Motor neuron (in vitro differentiated cells): ENCODE data around the gene ZDHHC17. TPM values are rescaled to one million over a fixed set of nuclear protein-coding genes. Genes with fewer than 3 reads are reported as not detected.

ENCODE experiments used
- ATAC-seq, 8 experiments: fragments of 200-7000 bp; cut with Tn5 transposase; replicated peaks in 6 of 8; 2 replicates each; pipeline ENCODE4 v1.8.0; 2021; ENCODE audit warnings: mild to moderate bottlenecking in 8 of 8, moderate library complexity in 8 of 8
- H3K27ac ChIP-seq, 2 donors: fragments of 250-450 bp; sonication (Bioruptor Pico); 2 replicates each; pipeline ENCODE4 v1.9.0; 2021; ENCODE audit warnings: antibody characterized with exemption in 2 of 2, mild to moderate bottlenecking in 2 of 2, moderate library complexity in 1 of 2
- H3K4me1 ChIP-seq, 2 donors: fragments of 250-450 bp; sonication (Bioruptor Pico); replicated peaks in 1 of 2; 2 replicates each; pipeline ENCODE4 v1.6.1; 2021; ENCODE audit warnings: antibody characterized with exemption in 2 of 2, mild to moderate bottlenecking in 2 of 2, moderate library complexity in 1 of 2
- H3K4me3 ChIP-seq, 5 donors: fragments of 250-450 bp; sonication (Bioruptor Pico); 2 replicates each; pipeline ENCODE4 v1.9.0; 2021; ENCODE audit warnings: antibody characterized with exemption in 5 of 5, mild to moderate bottlenecking in 5 of 5, moderate library complexity in 4 of 5
- WGBS, 10 experiments: fragments of 450-650 bp; shearing (Covaris generic); methylation state at CpG; one replicate each; pipeline ENCODE4 v1.0.0; 2022; 5-methylcytosine and 5-hydroxymethylcytosine counted together
- in situ Hi-C, 9 experiments: fragments of 400-800 bp; cut with MboI; loops; one replicate each; pipeline ENCODE4 v1.15.0; 2021; ENCODE audit warnings: low sequenced_read_pairs in 9 of 9, low pct_unique_long_range_greater_than_20kb in 2 of 9; ENCODE audit not compliant: unreplicated experiment in 9 of 9
- total RNA-seq, 8 experiments: library from RNA; unstranded; fragments of 300-600 nt; gene quantifications; 2 replicates each; pipeline versions ENCODE4 v1.2.3 to v1.2.4, GENCODE V29; 2022

Gene ZDHHC17
- total RNA-seq, 8 experiments from 2014 or later, result 25.8 to 77.5 (median 58.1) TPM

GRCh38 chr12:76874491-76875190, 110.7 kb downstream of the ZDHHC17 start:
- in situ Hi-C loops, result no loop called here
- Histone ChIP-seq H3K4me3 (no peak overlapping the region), H3K27ac (no peak overlapping the region), H3K4me1 (peaks cover 26 to 33% of the 10 kb centered on the region in 2 donors)
- WGBS, 10 experiments, result 70 to 94% (median 89%) methylated on average over 1 to 11 of the region's 11 CpGs; no CpG with 5 or more reads in 1 of the 10 experiments
- no peak for ATAC-seq

GRCh38 chr12:76876696-76877229, 112.8 kb downstream of the ZDHHC17 start:
- Histone ChIP-seq H3K27ac (no peak overlapping the region), H3K4me3 (peak overlapping the region in 1 of 5 donors; percentile 63), H3K4me1 (peaks cover 26 to 29% of the 10 kb centered on the region in 2 donors)
- no peak for ATAC-seq
- in situ Hi-C loops, result no loop called here
- 73 to 100% (median 86%) methylated on average over 1 to 2 of the region's 2 CpGs; no CpG with 5 or more reads in 2 of the 10 experiments for WGBS, 10 experiments

GRCh38 chr12:76878099-76878898, 114.4 kb downstream of the ZDHHC17 start:
- peak overlapping the region; percentile 63 to 87 (median 71) for H3K4me3 ChIP-seq
- H3K27ac ChIP-seq, result peak overlapping the region; percentile 15 to 56
- 0 to 20% (median 0%) methylated on average over 1 to 8 of the region's 44 CpGs; no CpG with 5 or more reads in 4 of the 10 experiments for WGBS, 10 experiments
- in situ Hi-C loops, result no loop called here
- peak; percentile 11 to 59 (median 48) for ATAC-seq
- peaks cover 17 to 19% of the 10 kb centered on the region in 2 donors for H3K4me1 ChIP-seq

- in situ Hi-C loops, result no loop called here
- Histone ChIP-seq H3K4me1 (peaks cover 17 to 19% of the 10 kb centered on the region in 2 donors), H3K4me3 (peak within 1 kb of the TSS; percentile 63 to 87 (median 71)), H3K27ac (peak within 1 kb of the TSS; percentile 33 to 84)
- 0 to 8% (median 3%) methylated on average over 3 to 10 of the region's 71 CpGs; no CpG with 5 or more reads in 4 of the 10 experiments for WGBS, 10 experiments
- peak; percentile 85 to 92 (median 89) for ATAC-seq
These were observed 115.2 kb downstream of the ZDHHC17 start, which contains the start of gene CSRP2 for GRCh38 chr12:76878899-76879709. Gene CSRP2 (minus strand): TSS chr12:76879019. CDS start chr12:76866260, 12,759 bp downstream.

GRCh38 chr12:76879710-76880518, 116.0 kb downstream of the ZDHHC17 start:
- peaks cover 17 to 19% of the 10 kb centered on the region in 2 donors for H3K4me1 ChIP-seq
- in situ Hi-C loops, result no loop called here
- peak overlapping the region in 1 of 2 donors; percentile 84 for H3K27ac ChIP-seq
- WGBS, 10 experiments, result 27 to 100% (median 64%) methylated on average over 1 to 11 of the region's 13 CpGs; no CpG with 5 or more reads in 1 of the 10 experiments
- peak in 5 of 8 experiments; percentile 1 to 34 (median 19) for ATAC-seq
- H3K4me3 ChIP-seq, result peak overlapping the region; percentile 63 to 87 (median 71)

- WGBS, 10 experiments, result 90 to 100% (median 99%) methylated on average over 1 to 7 of the region's 7 CpGs
- H3K4me3 ChIP-seq, result no peak overlapping the region
- peaks cover 17 to 19% of the 10 kb centered on the region in 2 donors for H3K4me1 ChIP-seq
- no peak for ATAC-seq
- in situ Hi-C loops, result no loop called here
- H3K27ac ChIP-seq, result no peak overlapping the region
These were observed 116.7 kb downstream of the ZDHHC17 start for GRCh38 chr12:76880519-76881023.

- Histone ChIP-seq H3K4me3 (no peak overlapping the region), H3K4me1 (peaks cover 17 to 19% of the 10 kb centered on the region in 2 donors), H3K27ac (no peak overlapping the region)
- in situ Hi-C loops, result no loop called here
- no peak for ATAC-seq
These were observed 117.2 kb downstream of the ZDHHC17 start for GRCh38 chr12:76881142-76881541.

- Histone ChIP-seq H3K4me1 (peaks cover 7% of the 10 kb centered on the region in 2 donors), H3K27ac (no peak overlapping the region), H3K4me3 (no peak overlapping the region)
- in situ Hi-C loops, result no loop called here
- no peak for ATAC-seq
- 21 to 100% (median 83%) methylated on average over 1 of the region's 1 CpG; no CpG with 5 or more reads in 1 of the 10 experiments for WGBS, 10 experiments
These were observed 118.5 kb downstream of the ZDHHC17 start for GRCh38 chr12:76882367-76882766.

GRCh38 chr12:76883151-76883550, 119.2 kb downstream of the ZDHHC17 start:
- in situ Hi-C loops, result no loop called here
- ATAC-seq, result no peak
- Histone ChIP-seq H3K4me3 (no peak overlapping the region), H3K4me1 (peaks cover 5 to 6% of the 10 kb centered on the region in 2 donors), H3K27ac (no peak overlapping the region)
- 40 to 100% (median 81%) methylated on average over 1 to 6 of the region's 6 CpGs for WGBS, 10 experiments

GRCh38 chr12:76883811-76884210, 119.9 kb downstream of the ZDHHC17 start:
- ATAC-seq, result no peak
- in situ Hi-C loops, result no loop called here
- H3K4me3 ChIP-seq, result no peak overlapping the region
- WGBS, 10 experiments, result 0 to 100% (median 94%) methylated on average over 1 to 2 of the region's 2 CpGs; no CpG with 5 or more reads in 4 of the 10 experiments
- H3K27ac ChIP-seq, result no peak overlapping the region
- H3K4me1 ChIP-seq, result peaks cover 5 to 6% of the 10 kb centered on the region in 2 donors

GRCh38 chr12:76888775-76889174, 124.9 kb downstream of the ZDHHC17 start:
- H3K4me3 ChIP-seq, result no peak overlapping the region
- no peaks in the 10 kb centered on the region for H3K4me1 ChIP-seq
- no peak overlapping the region for H3K27ac ChIP-seq
- ATAC-seq, result no peak
- WGBS, 10 experiments, result 100% methylated on average over 1 of the region's 1 CpG; no CpG with 5 or more reads in 8 of the 10 experiments
- in situ Hi-C loops, result no loop called here
